NOMO-1 treated with DMSO at 0.1 percent for 48 hours (cell line): ENCODE measurements around the gene SCYGR1.
"Not testable (repeated sequence)": the region's sequence is repeated elsewhere in the genome, so short reads cannot be mapped to it uniquely, and the experiment has no call there.

Source experiments
- DNase-seq: peaks from one replicate; lab custom pipeline; 2025; ENCODE audit not compliant: unreplicated experiment; lab: John Stamatoyannopoulos, UW

Gene SCYGR1

GRCh38 chr2:227404585-227405271 lies 17.0 kb upstream of the SCYGR1 start:
- DNase-seq, result peak; percentile 21

GRCh38 chr2:227402959-227403358 lies 15.2 kb upstream of the SCYGR1 start:
- DNase-seq, result no peak

DNA sequence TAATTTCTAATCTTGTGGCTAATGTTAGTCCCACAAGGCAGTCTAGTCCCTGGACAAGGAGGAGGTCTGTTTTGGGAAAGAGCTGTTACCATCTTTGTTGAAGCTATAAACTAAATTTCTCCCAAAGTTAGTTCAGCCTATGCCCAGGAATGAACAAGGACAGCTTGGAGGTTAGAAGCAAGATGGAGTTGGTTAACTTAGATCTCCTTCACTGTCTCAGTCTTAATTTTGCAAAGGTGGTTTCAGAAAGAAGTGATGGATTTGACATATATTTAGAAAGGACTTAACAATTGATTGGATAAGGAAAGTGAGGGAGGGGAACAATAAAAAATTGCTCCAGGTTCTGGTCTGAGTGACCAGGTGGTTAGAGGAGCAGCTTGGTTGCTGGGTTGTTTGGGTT lies 14.6 kb upstream of the SCYGR1 start:
- DNase-seq, result no peak

DNA sequence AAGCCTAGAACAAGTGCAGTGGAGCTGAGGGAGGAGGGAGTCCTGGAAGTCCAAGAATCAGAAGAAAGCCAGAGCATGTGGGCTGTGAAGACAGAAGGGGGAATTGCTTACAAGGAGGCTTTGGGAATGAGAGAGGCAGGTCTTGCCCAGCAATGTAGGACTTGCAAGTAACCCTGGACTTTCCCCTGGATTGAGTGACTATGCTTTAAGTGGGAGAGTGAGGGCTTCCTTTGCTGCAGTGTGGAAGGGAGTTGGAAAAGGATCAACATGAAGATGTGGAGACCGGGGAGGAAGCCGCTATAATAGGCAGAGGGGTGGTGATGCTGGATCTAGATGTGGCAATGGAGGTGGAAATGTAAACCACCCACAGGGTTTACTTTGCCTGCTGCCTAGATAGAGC lies 13.8 kb upstream of the SCYGR1 start:
- no peak for DNase-seq

GRCh38 chr2:227398684-227399670 lies 11.2 kb upstream of the SCYGR1 start:
- DNase-seq, result no peak

DNA sequence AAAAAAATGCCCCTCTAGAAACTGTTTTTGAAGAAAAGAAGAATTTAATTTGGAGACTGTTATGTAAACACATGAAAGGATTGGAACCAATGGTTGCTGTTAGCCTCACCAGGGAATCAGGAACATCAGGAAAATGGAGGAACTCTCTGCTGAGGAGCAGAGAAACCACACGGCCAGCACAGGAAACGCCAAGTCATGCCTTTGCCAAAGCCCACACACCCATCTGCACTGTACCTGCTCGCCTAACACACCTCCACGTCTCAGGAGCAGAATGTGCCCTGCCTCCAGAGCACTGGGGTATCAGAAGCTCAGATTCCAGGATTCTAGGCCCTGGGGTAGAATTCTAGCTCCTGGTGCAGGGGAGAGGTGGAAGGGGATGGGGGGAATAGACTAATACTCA lies 9.8 kb upstream of the SCYGR1 start:
- no peak for DNase-seq

- DNase-seq, result no peak
Observed at GRCh38 chr2:227395556-227395955, 7.8 kb upstream of the SCYGR1 start.

DNA sequence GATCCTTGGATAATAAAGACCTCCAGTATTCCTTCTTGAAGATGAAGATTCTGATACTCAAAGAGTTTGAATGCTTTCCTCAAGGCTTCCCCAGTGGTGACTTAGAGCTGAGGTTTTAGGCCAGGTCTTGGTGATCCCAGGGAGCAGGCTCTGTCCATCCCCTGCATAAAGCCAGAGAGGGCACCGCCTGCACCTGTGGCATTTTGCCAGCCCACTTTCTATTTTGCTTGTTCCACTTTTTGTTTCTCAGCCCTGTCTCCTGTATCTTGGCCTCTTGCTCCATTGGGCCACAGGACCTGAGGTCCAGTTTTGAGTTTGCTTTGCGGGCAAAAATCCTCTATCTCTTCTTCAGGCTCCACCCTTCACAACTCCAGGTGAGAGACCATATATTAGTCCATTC lies 6.7 kb upstream of the SCYGR1 start:
- no peak for DNase-seq

DNA sequence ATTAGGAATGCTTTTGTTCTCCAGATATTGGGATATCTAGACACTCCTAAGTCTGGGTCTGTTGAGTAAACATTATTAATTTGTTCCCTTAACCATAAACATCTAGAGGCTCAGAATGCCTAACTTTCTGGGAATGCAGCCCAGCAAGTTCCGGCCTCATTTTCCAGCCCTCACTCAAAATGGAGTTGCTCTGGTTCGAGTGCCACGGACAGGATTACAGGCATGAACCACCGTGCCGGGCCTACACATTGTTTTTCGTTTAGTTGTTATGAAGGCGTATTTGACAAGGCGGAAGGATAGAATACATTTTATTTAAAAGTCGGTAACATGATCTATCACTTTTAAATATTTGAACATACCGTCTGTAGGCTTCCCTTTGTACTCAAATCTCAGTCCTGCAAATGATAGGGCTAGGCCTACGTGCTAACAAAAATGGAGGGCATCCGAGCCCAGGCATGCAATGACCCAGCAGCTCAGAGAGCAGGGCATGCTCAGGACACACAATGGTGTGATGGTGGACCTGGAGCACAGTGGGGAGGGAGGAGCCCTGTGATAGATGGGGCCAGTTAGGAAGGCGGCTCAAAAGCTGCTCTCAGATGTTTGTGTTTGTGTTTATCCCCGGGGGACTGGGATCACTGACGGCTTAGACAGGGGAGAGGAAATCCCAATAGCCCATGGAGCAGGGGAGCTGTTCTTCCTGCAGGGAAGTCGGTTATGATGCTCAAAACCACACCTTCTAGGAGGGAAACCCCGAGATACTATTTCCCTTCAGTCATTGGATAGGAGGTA lies 2.9 kb upstream of the SCYGR1 start:
- DNase-seq, result no peak

GRCh38 chr2:227389661-227390060 lies 1.9 kb upstream of the SCYGR1 start:
- no peak for DNase-seq

GRCh38 chr2:227389231-227389630 lies 1.5 kb upstream of the SCYGR1 start:
- no peak for DNase-seq

- no peak for DNase-seq
Observed at GRCh38 chr2:227388537-227389011, 825 bp upstream of the SCYGR1 start.

DNA sequence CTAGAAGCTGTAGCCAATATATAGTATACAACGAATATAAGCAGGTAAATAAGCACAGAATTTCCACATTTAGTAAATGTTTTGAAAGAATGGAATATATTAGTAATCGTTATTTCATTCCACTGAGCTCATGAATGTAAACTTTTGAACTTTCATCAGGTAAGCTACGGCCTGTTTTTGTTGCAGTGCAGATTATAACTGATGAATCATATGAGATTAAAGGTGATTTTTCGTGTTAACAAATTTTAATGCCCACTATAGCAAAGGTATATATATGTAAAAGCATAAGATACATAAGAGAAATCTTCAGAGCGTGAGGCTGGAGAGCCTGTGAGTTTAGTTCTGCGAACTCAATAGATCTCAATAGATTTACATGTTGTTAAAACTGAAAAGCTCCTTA lies 1.1 kb downstream of the SCYGR1 start:
- no peak for DNase-seq

GRCh38 chr2:227383686-227384085 lies 4.1 kb downstream of the SCYGR1 start:
- no peak for DNase-seq

- not testable (repeated sequence) for DNase-seq
Observed at GRCh38 chr2:227382241-227382835, 5.4 kb downstream of the SCYGR1 start.

DNA sequence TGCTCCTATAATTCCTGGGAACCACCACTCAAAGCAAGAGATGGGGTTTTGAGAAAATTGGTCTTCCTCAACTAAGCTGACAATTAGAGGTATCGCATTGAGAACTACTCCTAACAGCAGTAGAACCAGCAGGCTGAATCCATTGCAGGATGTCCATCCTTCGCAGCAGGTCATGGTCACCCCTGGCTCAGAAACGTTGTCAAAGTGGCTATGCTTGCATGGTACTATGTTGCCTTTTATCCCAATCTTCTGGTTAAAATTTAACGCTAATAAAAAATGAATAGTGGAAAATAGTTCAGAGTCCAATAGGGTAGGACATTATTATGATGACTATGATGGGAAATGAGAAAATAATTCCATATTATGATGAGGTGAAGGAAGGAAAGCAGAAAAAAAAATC lies 8.7 kb downstream of the SCYGR1 start, which contains the start of gene TM4SF20:
Gene TM4SF20, minus strand, starts transcription at position 212 of the 400 bp plus-strand sequence. Its CDS starts 38 bp downstream, at position 174.
- no peak for DNase-seq

GRCh38 chr2:227378371-227378782 lies 9.4 kb downstream of the SCYGR1 start:
- no peak for DNase-seq

DNA sequence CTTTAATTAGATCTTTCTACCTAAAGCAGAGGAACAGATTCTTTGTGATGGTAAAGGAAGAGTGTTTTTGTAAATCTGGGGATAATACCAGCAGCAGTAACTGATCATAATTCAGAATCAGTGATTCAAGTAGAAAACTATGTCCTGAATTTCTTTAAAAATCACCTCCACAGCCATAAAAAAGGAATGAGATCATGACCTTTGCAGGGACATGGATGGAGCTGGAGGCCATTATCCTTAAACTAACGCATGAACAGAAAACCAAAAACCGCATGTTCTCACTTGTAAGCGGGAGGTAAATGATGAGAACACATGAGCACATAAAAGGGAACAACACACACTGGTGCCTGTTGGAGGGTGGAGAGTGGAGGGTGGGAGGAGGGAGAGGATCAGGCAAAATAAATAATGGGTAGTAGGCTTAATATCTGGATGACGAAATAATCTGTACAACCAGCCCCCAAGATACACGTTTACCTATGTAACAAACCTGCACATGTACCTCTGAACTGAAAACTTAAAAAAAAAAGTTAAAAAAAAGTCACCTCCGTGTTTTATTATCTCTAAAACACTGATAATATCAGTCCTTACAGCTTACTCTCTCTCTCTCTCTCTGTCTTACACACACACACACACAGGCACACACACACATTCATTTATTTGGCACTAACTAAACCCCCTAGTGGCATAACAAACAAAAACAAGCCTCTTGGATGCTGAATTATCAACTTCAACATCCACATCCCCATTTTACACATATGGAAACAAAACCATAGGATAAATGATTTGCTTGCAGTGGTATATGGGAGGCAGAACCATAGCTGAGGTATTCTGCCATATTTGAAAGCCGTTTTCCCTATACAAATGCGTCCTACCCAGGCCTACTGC lies 10.0 kb downstream of the SCYGR1 start:
- no peak for DNase-seq

GRCh38 chr2:227376656-227377396 lies 10.9 kb downstream of the SCYGR1 start:
- no peak for DNase-seq
